ENCODE results near the gene FXR2.
A peak's percentile ranks its signal among the peaks of the same experiment; 100 is the strongest.
"Not testable (repeated sequence)": the region's sequence is repeated elsewhere in the genome, so short reads cannot be mapped to it uniquely, and the experiment has no call there.

The FXR2 gene

GRCh38 chr17:7629939-7630571 is 15.4 kb upstream of the FXR2 start, which contains the start of gene SHBG:
Gene SHBG, plus strand, starts transcription at chr17:7630135. Its CDS starts 38 bp downstream, at chr17:7630173.
- DNase-seq (ENCODE audit: low read depth in 3 of 3), result no peak

- peak; percentile 58 to 81 (median 76) for DNase-seq (ENCODE audit: low read depth in 3 of 3)
Observed at GRCh38 chr17:7627250-7628121, 12.8 kb upstream of the FXR2 start, which contains the start of gene SAT2. Gene SAT2, minus strand, starts transcription at chr17:7627821. Its CDS starts 186 bp downstream, at chr17:7627635.

- no peak for DNase-seq (ENCODE audit: low read depth in 3 of 3)
Observed at GRCh38 chr17:7626956-7627249, 12.2 kb upstream of the FXR2 start.

- DNase-seq (ENCODE audit: low read depth in 3 of 3), result no peak
Observed at GRCh38 chr17:7626307-7626706, 11.6 kb upstream of the FXR2 start.

- DNase-seq (ENCODE audit: low read depth in 3 of 3), result not testable (repeated sequence)
Observed at GRCh38 chr17:7625749-7626148, 11.1 kb upstream of the FXR2 start.

- no peak for DNase-seq (ENCODE audit: low read depth in 3 of 3)
Observed at GRCh38 chr17:7623661-7624060, 9.0 kb upstream of the FXR2 start.

GRCh38 chr17:7620835-7621234 is 6.1 kb upstream of the FXR2 start:
- DNase-seq (ENCODE audit: low read depth in 3 of 3), result no peak

- DNase-seq (ENCODE audit: low read depth in 3 of 3), result no peak
Observed at GRCh38 chr17:7618608-7619007, 3.9 kb upstream of the FXR2 start.

- DNase-seq (ENCODE audit: low read depth in 3 of 3), result peak in 1 of 3 experiments; percentile 10
Observed at GRCh38 chr17:7615265-7615747, 609 bp upstream of the FXR2 start.

- no peak for DNase-seq (ENCODE audit: low read depth in 3 of 3)
Observed at GRCh38 chr17:7613769-7614424, 800 bp downstream of the FXR2 start.

- no peak for DNase-seq (ENCODE audit: low read depth in 3 of 3)
Observed at GRCh38 chr17:7612294-7612640, 2.4 kb downstream of the FXR2 start.

GRCh38 chr17:7611635-7612293 is 2.9 kb downstream of the FXR2 start:
- no peak for DNase-seq (ENCODE audit: low read depth in 3 of 3)

- DNase-seq (ENCODE audit: low read depth in 3 of 3), result no peak
Observed at GRCh38 chr17:7610641-7611040, 4.1 kb downstream of the FXR2 start.

- DNase-seq (ENCODE audit: low read depth in 3 of 3), result no peak
Observed at GRCh38 chr17:7606280-7606679, 8.4 kb downstream of the FXR2 start.

GRCh38 chr17:7597561-7597960 is 17.1 kb downstream of the FXR2 start:
- DNase-seq (ENCODE audit: low read depth in 3 of 3), result not testable (repeated sequence)

GRCh38 chr17:7593296-7593695 is 21.4 kb downstream of the FXR2 start:
- DNase-seq (ENCODE audit: low read depth in 3 of 3), result no peak

GRCh38 chr17:7592422-7593021 is 22.2 kb downstream of the FXR2 start:
- no peak for DNase-seq (ENCODE audit: low read depth in 3 of 3)

GRCh38 chr17:7591596-7591995 is 23.1 kb downstream of the FXR2 start:
- DNase-seq (ENCODE audit: low read depth in 3 of 3), result no peak

GRCh38 chr17:7590743-7591142 is 24.0 kb downstream of the FXR2 start:
- no peak for DNase-seq (ENCODE audit: low read depth in 3 of 3)

GRCh38 chr17:7589891-7590691 is 24.6 kb downstream of the FXR2 start, which contains the start of gene SOX15:
Gene SOX15, minus strand, starts transcription at chr17:7590094. Its CDS starts 418 bp downstream, at chr17:7589676.
- DNase-seq (ENCODE audit: low read depth in 3 of 3), result no peak
